ENCODE measurements around the gene TRIM13. TPM values are rescaled to one million over a fixed set of nuclear protein-coding genes. Genes with fewer than 3 reads are reported as not detected.

TRIM13 gene
- total RNA-seq, 1 donor from 2014 or later, result 38.2 TPM

GRCh38 chr13:49956131-49956530, 40.7 kb upstream of the TRIM13 start:
- no peak for DNase-seq (ENCODE audit: low spot score in 2 of 2, unreplicated experiment in 2 of 2)
- no peak overlapping the region for H3K4me3 Mint-ChIP-seq
- H3K27ac Mint-ChIP-seq, result no peak overlapping the region
- H3K36me3 Mint-ChIP-seq, result peaks cover 6% of the 10 kb centered on the region
- no peak for TF ChIP-seq CTCF (IDR thresholded peaks at IDR 0.05; ENCODE audit: unreplicated experiment)
- peaks cover 15% of the 10 kb centered on the region for H3K9me3 Mint-ChIP-seq
- H3K4me1 Mint-ChIP-seq, result no peaks in the 10 kb centered on the region
- H3K27me3 Mint-ChIP-seq (ENCODE audit: low read depth), result no peaks in the 10 kb centered on the region

GRCh38 chr13:49958321-49958720, 38.5 kb upstream of the TRIM13 start:
- DNase-seq (ENCODE audit: low spot score in 2 of 2, unreplicated experiment in 2 of 2), result no peak
- Mint-ChIP-seq H3K27me3 (ENCODE audit: low read depth) (no peaks in the 10 kb centered on the region), H3K9me3 (peaks cover 24% of the 10 kb centered on the region), H3K27ac (no peak overlapping the region), H3K4me3 (no peak overlapping the region), H3K4me1 (no peaks in the 10 kb centered on the region), H3K36me3 (peaks cover 6% of the 10 kb centered on the region)
- TF ChIP-seq CTCF (IDR thresholded peaks at IDR 0.05; ENCODE audit: unreplicated experiment), result no peak

- Mint-ChIP-seq H3K27me3 (ENCODE audit: low read depth) (no peaks in the 10 kb centered on the region), H3K4me1 (no peaks in the 10 kb centered on the region), H3K36me3 (peaks cover 8% of the 10 kb centered on the region), H3K4me3 (no peak overlapping the region), H3K9me3 (peaks cover 44% of the 10 kb centered on the region), H3K27ac (no peak overlapping the region)
- no peak for DNase-seq (ENCODE audit: low spot score in 2 of 2, unreplicated experiment in 2 of 2)
- TF ChIP-seq CTCF (IDR thresholded peaks at IDR 0.05; ENCODE audit: unreplicated experiment), result no peak
Measured at GRCh38 chr13:49967456-49967855, 29.4 kb upstream of the TRIM13 start.

GRCh38 chr13:49972709-49973108, 24.1 kb upstream of the TRIM13 start:
- Mint-ChIP-seq H3K27ac (no peak overlapping the region), H3K9me3 (no peaks in the 10 kb centered on the region), H3K27me3 (ENCODE audit: low read depth) (no peaks in the 10 kb centered on the region), H3K4me3 (no peak overlapping the region), H3K36me3 (no peaks in the 10 kb centered on the region), H3K4me1 (no peaks in the 10 kb centered on the region)
- no peak for TF ChIP-seq CTCF (IDR thresholded peaks at IDR 0.05; ENCODE audit: unreplicated experiment)
- DNase-seq (ENCODE audit: low spot score in 2 of 2, unreplicated experiment in 2 of 2), result no peak

GRCh38 chr13:49975826-49976225, 21.0 kb upstream of the TRIM13 start:
- Mint-ChIP-seq H3K27ac (no peak overlapping the region), H3K9me3 (no peaks in the 10 kb centered on the region), H3K4me1 (no peaks in the 10 kb centered on the region), H3K36me3 (no peaks in the 10 kb centered on the region), H3K4me3 (no peak overlapping the region), H3K27me3 (ENCODE audit: low read depth) (no peaks in the 10 kb centered on the region)
- DNase-seq (ENCODE audit: low spot score in 2 of 2, unreplicated experiment in 2 of 2), result no peak
- TF ChIP-seq CTCF (IDR thresholded peaks at IDR 0.05; ENCODE audit: unreplicated experiment), result no peak

Measured in mesothelial cell of epicardium (in vitro differentiated cells).